CD4-positive, alpha-beta T cell treated with Interleukin-15 for 4 hours (primary cell): ENCODE measurements around the gene LAPTM4A.
"Not testable (repeated sequence)": the region's sequence is repeated elsewhere in the genome, so short reads cannot be mapped to it uniquely, and the experiment has no call there.

ENCODE experiments used
- DNase-seq: peaks from one replicate; pipeline ENCODE4 v3.0.0-alpha.2; 2020; ENCODE audit warnings: low spot score

LAPTM4A gene

DNA sequence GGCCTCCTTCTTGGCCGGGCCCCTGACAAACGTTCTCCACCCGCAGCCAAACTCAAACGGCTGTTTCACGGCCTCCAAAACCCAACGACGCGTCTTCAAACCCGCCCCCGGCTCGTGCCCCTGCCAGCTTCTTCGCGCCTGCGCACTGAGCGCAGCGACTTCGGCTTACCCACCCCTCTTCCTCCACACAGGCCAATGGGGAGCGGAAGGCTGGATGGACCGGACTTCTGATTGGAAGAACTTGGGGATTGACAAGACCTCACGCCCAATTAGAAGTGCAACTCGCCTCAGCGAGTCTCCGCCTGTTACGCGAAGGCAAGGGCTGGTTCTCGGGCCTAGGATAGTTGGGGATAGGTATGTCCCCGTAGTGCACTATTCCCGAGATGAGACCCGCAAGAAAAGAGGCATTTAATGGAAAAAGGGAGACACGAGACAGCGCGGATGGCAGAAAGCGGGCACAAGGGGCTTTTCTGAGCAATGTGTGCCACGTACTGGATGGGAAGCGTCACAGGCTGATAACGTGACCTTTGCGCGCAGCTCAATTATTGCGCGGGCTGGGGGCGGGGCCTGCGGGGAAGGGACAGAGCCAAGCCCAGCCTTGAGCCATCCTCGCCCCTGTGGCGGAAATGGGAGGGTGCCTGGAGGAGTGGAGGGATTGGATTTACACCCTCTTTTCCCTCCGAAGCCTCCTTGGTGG lies at the start of gene LAPTM4A:
Gene LAPTM4A (minus strand): TSS at position 97 of the 697 bp plus-strand sequence. CDS start 108 bp downstream, outside the sequence.
- peak; percentile 98 for DNase-seq

DNA sequence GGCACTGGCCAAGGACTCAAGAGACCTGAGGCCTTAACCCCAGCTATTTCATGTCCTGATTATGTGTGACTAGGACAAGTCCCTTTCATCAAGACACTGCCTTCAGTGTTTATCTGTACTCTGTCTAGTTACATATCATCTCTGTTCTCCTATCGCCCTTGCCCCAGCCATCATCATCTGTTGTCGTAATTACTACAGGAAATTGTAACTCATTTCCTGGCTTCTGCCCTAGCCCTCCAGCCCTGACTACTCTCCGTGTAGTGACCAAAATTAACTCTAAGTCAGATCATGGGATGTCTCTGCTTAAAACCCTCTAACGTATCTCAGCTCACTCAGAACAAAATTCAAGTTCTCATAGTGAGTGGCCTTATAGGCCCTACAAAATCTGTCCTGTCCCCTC lies 49.3 kb upstream of the LAPTM4A start:
- no peak for DNase-seq

DNA sequence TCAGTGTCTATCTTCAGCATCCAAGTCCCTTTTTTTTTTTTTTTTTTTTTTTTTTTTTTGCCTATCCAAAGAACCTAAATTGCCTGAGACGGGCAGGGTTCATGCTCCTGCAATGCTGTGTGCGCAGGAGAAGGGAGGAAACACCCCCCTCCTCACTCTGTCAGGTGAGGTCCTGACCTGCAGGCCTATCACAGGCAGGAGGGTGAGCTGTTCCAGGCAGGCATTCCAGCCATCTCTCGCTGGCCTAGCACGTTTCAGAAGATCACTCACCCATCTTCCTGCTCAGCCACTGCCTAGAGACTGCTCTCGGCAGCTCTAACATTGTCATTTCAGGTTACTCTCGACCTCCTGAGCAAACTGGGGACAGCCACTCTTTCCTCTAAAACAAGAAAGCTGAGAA lies 48.4 kb upstream of the LAPTM4A start:
- DNase-seq = no peak

DNA sequence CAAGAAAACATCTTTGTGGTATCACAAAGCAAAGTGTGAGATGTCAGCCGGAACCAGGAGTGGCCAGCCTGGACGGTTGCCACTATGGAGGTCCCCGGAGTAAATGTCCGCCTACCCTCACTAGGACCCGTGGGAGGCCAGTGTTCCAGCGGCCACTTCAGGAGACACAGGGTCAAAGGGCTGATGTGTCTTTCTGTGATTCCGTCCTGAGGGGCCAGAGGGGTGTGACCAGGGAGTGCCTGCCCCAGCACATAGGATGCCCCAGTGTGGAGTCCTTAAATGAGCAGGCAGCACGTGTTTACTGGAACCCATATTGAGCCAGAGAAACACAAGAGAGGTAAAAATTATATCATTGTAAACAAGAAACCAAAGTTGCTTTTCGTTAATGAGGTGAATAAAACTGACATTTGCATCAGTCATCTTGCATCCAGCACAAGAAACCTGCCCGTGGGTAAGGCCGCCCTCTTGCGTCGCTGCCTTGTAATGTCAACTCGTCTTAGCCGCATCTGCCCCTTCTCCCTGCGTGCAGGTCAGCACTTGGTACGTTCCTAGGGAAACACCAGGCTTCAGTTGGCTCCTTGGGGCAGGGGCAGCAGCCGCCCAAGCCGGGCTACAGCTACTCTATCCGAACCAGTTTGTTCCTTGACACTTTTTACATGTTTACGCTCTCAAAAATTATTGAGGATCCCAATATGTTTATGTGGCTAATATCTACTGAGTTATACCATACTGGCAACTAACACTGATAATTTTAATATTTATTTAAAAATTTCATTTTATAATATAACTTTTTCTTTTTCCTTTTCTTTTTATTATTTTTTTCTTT lies 46.7 kb upstream of the LAPTM4A start:
- peak; percentile 67 for DNase-seq

DNA sequence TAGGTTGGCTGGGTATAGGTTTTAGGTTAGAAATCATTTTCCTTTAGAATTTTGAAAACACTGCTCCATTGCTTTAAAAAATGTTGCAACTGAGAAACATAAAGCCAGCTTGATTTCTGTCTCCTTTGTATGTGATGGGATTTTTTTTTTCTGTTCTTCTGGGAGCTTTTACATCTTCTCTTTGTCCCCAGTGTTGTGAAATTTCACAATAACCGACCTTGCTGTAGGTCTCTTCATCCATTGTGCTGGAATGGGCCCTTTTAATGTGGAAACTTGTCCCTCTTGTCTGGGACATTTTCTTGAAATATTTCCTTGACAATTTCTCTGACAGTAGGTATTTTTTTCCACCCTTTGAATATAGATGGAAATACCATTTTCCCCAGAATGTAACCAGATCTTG lies 44.0 kb upstream of the LAPTM4A start:
- no peak for DNase-seq

DNA sequence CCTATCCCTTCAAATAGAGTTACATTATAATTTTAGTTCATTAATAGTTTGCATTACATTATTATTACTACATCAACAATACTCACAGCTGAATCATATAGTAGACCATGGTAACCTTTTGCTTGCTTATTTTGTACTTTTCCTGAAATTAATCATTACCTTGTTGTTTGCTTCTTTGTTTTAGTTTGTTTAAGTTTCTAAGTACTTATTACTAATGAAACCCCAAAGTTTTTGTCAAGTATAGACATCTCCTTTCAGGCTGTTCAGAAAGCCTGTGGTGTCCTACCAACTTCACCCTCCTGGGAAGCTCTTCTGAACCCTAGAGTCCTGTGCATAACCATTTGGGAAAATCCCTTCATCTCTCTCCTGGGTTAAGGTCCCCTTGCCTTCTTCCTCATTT lies 43.5 kb upstream of the LAPTM4A start:
- DNase-seq = no peak

DNA sequence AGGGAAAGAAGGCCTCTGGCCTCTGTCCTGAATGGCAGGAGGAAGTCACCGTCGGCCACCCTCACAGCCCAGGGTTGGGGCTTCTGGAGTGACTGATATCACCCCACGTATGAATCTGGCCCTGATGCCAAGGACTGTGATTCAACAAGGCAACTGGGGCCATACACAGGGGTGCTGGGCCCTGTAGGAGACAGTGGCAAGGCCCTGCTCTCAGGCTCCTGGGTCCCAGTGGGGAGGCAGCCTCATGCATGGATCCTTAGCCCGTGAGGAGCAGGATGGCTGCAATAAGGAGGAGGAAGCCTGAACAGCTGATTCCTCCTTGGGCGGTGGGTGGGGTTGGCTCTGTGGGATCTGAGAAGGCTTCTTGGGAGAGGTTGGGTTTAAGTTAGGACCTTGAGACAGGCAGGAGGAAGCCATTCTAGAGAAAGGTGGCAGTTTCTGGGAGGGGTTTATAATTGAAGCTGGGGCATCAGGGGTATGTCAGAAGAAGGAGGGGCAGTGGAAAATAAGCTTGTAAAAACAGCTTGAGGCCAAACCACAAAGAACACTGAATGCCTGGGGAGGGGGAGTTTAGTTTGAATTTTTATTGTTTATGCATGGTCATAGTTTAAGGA lies 42.8 kb upstream of the LAPTM4A start:
- no peak for DNase-seq

DNA sequence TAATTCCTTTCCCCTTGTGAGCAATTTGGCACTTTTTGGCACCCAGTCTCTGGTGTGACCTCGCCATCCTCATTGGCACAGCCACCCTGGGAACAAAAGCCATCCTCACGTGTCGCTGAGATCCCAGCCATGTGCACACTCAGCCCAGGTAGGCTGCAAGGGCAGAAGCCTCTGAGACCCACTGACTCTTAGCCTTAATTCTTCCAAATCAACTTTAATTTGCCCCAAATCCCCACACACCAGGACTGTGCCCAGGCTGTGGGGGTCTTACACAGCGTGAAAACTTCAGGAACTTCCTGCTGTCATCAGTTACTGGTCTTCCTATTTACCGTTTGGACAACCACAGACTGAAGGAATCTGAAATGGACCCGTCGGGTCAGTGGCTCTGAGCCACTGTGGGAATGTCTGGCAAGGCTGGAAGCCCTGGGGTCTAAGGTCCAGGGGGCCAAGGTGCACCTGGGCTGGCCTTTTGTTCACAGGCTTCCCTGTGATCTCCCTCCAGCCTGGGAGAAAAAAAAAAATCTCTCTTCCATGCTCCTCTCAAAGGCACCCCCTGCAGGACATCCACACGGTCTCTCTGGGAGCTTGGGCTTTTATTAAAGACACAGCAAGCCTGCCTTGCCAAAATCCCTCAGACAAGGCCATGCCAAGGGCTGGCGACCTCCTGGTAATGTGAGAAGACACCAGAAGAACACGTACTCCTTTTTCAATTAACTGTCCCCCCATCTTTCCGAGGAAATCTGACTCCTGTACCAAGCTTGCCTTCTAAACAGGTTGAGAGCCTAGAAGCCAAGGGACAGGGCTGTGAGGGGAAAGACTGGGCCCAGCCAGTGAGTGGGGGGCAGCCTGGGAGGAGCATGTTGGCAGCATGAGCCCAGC lies 42.1 kb upstream of the LAPTM4A start:
- DNase-seq = no peak

DNA sequence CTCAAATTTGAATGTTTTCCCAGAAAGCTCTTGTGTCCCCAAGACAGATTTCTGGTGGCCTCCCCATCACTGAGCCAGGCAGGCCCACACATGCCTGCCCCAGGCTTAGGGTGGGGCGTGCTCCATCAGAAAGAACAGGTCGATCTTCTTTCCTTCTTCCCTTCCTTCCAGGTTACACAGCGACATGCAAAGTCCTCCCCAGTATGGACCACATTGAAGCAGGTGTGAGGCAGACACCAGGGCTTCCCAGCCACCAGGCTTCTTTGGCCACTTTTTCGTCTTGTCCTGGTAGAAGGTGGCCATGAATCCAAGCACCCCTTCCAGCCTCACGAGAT lies 41.4 kb upstream of the LAPTM4A start:
- no peak for DNase-seq

DNA sequence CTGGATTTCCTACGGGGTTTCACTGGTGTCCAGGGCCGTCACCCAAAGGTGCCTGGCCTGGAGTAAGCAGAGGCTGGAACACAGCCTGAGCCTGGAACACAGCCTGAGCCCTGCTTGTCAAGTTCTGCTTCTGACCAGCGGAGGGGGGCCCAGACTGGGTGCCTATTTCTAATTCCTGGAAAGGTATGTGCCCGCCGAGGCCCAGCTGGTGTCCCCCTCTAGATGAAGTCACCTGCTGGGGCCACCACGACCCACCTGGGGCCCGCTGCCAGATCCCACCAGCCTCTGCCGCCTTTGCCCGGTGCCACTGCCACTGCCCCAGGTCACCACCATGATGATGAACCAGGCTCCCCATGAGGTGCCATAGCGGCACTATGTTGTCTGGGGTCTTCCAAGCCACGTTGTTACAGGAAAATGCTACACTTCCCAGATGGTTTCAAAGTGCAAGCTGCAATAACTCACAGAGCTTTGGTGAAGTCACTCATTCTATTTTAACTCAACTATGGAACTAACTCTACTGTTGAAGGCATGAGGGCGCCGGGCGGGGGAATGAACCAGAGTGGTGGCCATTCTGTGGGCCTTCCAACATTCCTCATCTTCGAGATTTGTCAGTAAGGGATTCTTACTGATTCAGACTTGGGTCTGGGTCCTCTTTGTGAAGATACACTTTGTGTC lies 40.9 kb upstream of the LAPTM4A start:
- DNase-seq = no peak

DNA sequence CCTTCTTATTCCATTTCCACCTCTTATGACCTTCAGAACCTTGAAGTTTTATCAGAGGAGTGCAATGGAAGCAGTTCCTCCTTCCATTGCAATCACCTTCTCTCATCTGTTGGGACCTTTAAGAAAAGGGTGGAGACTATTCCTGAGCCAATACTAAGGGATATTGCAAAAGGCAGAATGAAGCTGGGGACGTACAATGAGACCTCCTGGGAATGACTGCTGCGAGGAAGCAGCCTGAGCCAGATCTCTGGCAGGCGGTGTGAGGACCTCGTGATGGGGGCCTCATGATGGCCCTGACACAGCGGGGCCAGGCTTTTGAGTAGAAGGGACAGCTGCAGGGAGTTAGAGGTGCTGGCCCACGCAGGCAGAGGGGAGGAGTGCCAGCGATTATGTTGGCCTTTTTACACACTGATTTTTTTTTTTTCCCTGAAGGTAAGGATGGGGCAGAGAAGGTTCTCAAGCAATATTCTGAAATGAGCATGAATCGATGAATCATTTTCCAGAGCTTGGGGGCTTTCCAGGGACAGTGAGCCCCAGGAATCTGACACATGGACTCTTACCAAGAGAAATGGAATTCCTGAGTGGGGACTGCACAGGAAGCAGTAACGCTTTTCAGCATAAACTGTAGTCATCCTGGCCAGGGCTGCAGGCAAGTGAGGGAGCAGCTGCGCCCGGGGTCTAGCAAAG lies 40.0 kb upstream of the LAPTM4A start:
- no peak for DNase-seq

DNA sequence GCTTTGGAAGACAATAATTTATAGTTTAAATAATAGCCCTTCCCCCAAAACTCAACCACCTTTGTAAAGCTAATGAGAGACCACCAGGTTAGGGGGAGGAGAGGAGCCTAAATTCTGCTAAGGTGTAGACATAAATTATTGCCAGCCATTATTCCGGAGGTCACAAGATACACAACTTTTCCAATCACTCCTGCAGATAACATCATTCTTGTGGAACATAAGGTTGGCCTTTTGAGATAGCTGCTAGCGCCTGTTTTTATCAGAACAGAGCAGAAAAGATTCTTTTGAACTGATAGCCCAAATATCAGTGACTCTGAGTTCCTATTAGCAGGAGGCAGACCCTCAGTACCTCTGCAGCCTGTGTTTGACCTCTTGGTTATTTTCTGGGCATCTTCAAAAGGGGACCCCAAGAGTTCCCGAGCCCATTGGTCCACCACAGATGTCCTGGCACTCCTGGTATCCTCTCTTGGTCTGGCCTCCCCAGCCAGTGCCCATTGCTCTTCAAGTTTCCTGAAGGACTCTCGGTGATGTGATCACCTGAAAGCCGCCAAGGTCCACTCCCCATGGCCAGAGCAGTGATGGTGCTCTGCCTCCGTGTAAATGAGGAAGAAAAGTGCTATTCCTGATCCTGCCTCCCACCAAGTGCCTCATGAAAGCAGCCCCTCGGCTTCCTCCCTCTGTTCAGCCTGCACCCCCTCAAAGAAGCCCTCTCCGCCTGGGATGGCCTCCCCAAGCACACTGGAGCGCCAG lies 38.5 kb upstream of the LAPTM4A start:
- no peak for DNase-seq

DNA sequence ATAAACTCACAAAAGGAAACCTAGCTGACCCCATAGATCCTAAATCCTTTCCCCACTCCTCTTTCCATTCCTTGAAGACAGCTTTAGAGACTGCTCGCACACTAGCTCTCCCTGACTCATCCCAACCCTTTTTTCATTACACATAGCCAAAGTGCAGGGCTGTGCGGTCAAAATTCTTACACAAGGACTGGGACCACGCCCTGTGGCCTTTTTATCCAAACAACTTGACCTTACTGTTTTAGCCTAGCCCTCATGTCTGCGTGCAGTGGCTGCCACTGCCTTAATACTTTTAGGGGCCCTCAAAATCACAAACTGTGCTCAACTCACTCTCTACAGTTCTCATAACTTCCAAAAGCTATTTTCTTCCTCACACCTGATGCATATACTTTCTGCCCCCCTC lies 34.5 kb upstream of the LAPTM4A start:
- not testable (repeated sequence) for DNase-seq

DNA sequence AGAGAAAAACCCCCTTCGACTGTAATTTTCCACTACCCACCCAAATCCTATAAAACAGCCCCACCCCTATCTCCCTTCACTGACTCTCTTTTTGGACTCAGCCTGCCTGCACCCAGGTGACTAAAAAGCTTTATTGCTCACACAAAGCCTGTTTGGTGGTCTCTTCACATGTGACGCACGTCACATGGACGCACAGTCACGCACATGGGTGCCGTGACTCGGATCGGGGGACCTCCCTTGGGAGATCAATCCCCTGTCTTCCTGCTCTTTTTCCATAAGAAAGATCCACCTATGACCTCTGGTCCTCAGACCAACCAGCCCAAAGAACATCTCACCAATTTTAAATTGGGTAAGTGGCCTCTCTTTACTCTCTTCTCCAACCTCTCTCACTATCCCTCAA lies 31.4 kb upstream of the LAPTM4A start:
- DNase-seq = not testable (repeated sequence)

DNA sequence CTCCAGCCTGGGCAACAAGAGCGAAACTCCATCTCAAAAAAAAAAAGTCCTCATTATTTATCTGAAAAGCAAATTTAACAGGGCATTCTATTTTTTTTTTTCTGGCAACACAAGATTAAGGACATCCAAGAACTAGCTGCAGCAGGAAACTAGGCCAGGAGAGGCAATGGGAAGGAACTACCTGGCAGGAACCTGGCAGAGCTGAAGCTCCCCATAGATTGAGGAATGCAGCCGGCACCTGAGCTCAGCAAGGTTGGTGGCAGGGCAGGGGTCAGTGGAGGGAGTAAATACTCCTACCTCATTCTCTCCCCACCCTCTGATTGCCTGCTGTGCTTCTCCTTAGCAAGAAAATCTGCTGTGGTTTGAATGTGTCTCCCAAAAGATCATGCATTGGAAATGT lies 30.4 kb upstream of the LAPTM4A start:
- DNase-seq = no peak

DNA sequence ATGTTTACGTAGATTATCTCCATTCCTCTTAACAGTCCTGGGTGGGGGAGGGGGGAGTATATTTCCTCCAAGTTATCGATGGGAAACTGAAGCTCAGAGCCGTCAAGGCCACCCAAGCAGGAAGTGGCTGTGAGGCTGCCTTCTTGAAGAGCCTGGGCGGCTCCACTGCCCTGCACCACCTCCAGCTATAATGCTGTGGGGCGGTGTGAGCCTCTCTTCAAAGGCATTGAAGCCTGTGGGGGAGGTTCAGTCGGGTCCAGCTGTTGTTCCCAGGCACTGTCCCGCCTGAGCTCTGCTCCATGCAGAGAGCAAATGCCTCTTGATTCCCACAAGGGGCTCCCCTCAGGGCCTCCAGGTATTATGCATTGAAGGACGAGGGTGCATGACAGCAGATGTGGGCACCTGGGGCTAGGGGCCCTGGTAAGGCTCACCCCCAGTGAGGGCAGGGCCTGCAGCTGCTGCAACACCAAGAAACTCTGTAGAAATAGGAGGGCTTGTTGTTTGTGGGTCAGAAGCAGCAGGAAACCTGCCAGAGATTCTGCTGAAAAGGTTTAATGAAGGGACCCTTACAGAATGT lies 29.5 kb upstream of the LAPTM4A start:
- DNase-seq = no peak

DNA sequence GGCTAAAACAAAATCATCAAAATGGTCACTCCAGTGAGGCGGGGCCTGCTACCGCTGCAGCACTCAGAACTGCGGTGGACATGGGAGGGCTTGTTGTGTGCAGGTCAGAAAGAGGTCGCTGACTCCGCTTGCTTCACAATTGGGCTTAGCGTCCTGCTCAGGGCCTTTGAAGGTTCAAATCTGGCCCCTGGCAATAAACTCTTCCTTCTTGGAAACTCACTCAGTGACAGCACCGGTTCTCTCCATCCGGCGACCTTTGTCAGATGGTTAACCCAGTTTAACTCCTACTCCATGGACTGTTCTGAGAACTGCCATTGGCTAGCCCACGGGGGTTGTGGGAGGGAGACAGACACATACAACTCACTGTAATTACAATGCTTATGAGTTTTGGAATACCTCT lies 29.0 kb upstream of the LAPTM4A start:
- DNase-seq = no peak

DNA sequence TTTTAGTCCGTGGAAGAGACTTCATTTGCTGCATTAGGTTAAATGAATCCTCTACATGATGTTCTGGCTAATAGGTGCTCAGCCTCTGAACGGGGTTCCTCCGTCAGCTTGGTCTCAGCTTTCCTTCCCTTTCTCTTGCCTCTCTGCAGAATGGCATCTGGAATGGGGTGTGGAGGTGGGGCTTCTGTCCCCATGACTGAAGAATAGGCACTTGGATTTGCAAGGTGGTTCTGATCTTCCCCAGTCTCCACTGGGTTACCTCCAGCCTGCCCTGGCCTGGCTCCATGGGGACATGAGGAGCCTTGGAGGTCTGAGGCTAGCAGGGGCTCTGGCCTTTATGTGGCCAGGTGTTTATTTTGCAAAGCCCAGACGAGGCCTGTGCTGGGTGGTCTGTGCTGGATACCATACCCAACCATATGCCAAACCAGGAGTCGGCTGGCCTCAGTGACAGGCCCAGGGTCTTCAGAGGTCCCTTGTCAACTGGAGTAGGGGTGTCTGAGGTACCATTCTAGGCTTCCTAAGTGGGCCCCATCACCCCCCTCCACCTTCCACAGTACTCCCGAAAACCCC lies 28.2 kb upstream of the LAPTM4A start:
- DNase-seq = no peak

DNA sequence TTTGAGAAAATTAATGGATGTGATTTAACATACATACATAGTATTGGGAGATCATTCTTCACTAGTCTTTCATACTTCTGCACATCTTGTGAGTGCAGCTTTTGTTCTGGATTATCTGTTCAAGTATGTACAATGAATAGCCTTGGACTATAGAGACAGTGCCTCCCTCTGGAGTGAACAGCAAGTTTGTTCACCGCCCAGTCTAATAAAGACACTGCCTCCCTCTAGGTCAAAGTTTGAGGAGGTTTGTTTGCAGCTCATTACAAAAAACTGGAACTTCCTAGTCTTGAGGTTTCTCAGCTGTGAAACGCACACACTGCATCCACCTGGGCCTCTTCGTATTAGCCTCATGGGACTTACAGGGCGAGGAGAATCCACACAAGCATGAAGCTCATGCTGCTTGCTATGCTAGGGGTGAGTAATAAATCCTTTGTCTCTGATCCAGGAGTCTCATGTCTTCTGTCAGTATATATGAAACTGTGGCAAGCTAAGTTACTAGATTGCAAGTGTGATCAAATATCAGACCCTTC lies 26.0 kb upstream of the LAPTM4A start:
- DNase-seq = no peak
